Vagina (tissue), 2 donors: ENCODE results near the gene RBM20. TPM values are rescaled to one million over a fixed set of nuclear protein-coding genes. Genes with fewer than 3 reads are reported as not detected.

ENCODE experiments used
- DNase-seq, 2 donors: peaks; one replicate each; pipeline ENCODE4 v3.0.0-alpha.2; 2017; ENCODE audit errors: extremely low spot score in 2 of 2
- H3K27ac ChIP-seq: fragments of 200-600 bp; sonication (generic); one replicate; pipeline ENCODE4 v1.5.1; 2019
- H3K27me3 ChIP-seq: fragments of 200-600 bp; sonication (generic); one replicate; pipeline ENCODE4 v1.5.1; 2019
- H3K36me3 ChIP-seq, 2 donors: fragments of 200-600 bp; sonication (generic); one replicate each; pipeline ENCODE4 v1.5.1; 2017 to 2019
- H3K4me1 ChIP-seq: fragments of 200-600 bp; sonication (generic); one replicate; pipeline ENCODE4 v1.5.1; 2019
- H3K4me3 ChIP-seq, 2 donors: fragments of 200-600 bp; sonication (generic); 1 replicate in 1 of 2; 2 replicates in 1 of 2; pipeline ENCODE4 v1.5.1; 2016 to 2019
- H3K9me3 ChIP-seq: fragments of 200-600 bp; sonication (generic); one replicate; pipeline ENCODE4 v1.5.1; 2019
- CTCF ChIP-seq, 3 experiments: fragments of 450-650 bp in 2 of 3; fragments of 200-600 bp in 1 of 3; sonication (generic) in 1 of 3; IDR thresholded peaks; one replicate each; pipeline ENCODE4 v1.5.1; 2017 to 2019; ENCODE audit warnings: antibody characterized with exemption in 3 of 3, mild to moderate bottlenecking in 2 of 3, moderate library complexity in 2 of 3
- POLR2A ChIP-seq, 2 donors: fragments of 450-650 bp; IDR thresholded peaks; one replicate each; pipeline ENCODE4 v1.6.1; 2017; ENCODE audit warnings: antibody characterized with exemption in 2 of 2, mild to moderate bottlenecking in 2 of 2, moderate library complexity in 2 of 2
- POLR2AphosphoS5 ChIP-seq, 2 donors: sonication (generic); formaldehyde crosslinking; IDR thresholded peaks; one replicate each; pipeline ENCODE4 v1.9.0; 2017; ENCODE audit warnings: antibody characterized with exemption in 2 of 2, mild to moderate bottlenecking in 2 of 2, low read depth in 1 of 2; ENCODE audit not compliant: insufficient read depth in 1 of 2
- intact Hi-C: fragments of 100-400 bp; cut with DNase I; formaldehyde crosslinking; loops from one replicate; pipeline ENCODE4 v1.15.1; 2023
- total RNA-seq: library from RNA; depleted of rRNA; stranded (reverse); fragments of >200 nt; gene quantifications from one replicate; pipeline ENCODE4 v1.2.3, GENCODE V29; 2016

The RBM20 gene
- total RNA-seq, 1 donor from 2014 or later, result 5.2 TPM

DNA sequence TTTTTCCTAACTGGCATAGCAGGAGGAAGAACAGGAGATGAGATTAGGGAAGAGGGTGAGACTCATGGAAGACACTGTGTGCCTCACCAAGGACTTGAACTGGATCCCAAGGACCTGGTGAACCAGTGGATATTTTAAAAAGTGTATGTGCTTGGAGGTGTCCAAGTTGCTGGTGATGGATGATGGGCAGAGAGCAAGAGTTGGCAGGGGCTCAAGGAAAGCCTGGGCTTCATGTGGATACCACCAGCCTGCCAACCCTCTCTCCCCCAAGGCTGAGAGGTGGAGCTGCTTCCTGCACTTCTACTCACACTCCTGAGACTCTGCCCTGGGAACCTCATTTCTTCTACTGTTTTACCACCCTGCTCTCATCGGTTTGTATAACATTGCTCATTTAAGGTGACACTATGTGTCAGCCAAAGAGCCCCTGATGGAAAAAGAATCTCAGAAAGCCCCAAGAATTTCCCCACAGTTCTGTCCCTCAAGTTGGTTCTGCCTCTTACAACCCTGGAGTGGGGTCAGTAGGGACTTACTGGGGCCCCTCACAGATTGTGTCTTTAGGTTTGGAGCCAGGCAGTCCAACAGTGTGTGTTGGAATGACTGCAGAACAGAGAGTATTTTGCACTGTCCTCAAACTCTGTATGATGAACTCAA, 171.3 kb downstream of the RBM20 start:
- H3K27me3 ChIP-seq, result no peaks in the 10 kb centered on the region
- H3K9me3 ChIP-seq, result no peaks in the 10 kb centered on the region
- no peak for TF ChIP-seq CTCF (IDR thresholded peaks at IDR 0.05)
- TF ChIP-seq POLR2A (IDR thresholded peaks at IDR 0.05), result no peak
- TF ChIP-seq POLR2AphosphoS5 (IDR thresholded peaks at IDR 0.05; ENCODE audit: insufficient read depth in 1 of 2, low read depth in 1 of 2), result no peak
- intact Hi-C loops, result no loop called here
- H3K4me3 ChIP-seq, result no peak overlapping the region
- no peaks in the 10 kb centered on the region for H3K36me3 ChIP-seq
- H3K4me1 ChIP-seq, result peaks cover 28% of the 10 kb centered on the region
- DNase-seq, result no peak
- H3K27ac ChIP-seq, result no peak overlapping the region

DNA sequence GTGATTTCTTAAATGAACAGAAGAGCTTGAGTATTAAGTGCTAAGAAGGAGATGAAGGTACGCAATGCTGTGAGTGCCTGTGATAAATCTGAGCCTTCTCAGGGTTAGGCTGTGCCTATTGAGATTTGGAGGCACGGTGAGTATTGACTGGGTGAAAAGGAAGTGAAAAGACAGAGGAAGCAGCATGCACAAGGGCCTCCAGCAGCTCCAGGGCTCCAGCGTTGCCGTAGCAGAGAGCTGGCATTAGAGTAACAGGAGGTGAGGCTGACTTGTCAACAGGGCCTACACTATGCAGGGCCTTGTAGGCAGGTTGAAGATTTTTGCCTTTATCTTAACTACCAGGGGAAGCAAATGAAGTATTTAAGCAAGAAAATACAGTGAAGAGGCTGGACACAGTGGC, 173.5 kb downstream of the RBM20 start:
- no peak for TF ChIP-seq CTCF (IDR thresholded peaks at IDR 0.05)
- no peak for TF ChIP-seq POLR2AphosphoS5 (IDR thresholded peaks at IDR 0.05; ENCODE audit: insufficient read depth in 1 of 2, low read depth in 1 of 2)
- TF ChIP-seq POLR2A (IDR thresholded peaks at IDR 0.05), result no peak
- Histone ChIP-seq H3K9me3 (no peaks in the 10 kb centered on the region), H3K4me3 (no peak overlapping the region), H3K36me3 (no peaks in the 10 kb centered on the region), H3K27ac (no peak overlapping the region), H3K27me3 (no peaks in the 10 kb centered on the region), H3K4me1 (peaks cover 49% of the 10 kb centered on the region)
- no peak for DNase-seq
- intact Hi-C loops, result no loop called here

DNA sequence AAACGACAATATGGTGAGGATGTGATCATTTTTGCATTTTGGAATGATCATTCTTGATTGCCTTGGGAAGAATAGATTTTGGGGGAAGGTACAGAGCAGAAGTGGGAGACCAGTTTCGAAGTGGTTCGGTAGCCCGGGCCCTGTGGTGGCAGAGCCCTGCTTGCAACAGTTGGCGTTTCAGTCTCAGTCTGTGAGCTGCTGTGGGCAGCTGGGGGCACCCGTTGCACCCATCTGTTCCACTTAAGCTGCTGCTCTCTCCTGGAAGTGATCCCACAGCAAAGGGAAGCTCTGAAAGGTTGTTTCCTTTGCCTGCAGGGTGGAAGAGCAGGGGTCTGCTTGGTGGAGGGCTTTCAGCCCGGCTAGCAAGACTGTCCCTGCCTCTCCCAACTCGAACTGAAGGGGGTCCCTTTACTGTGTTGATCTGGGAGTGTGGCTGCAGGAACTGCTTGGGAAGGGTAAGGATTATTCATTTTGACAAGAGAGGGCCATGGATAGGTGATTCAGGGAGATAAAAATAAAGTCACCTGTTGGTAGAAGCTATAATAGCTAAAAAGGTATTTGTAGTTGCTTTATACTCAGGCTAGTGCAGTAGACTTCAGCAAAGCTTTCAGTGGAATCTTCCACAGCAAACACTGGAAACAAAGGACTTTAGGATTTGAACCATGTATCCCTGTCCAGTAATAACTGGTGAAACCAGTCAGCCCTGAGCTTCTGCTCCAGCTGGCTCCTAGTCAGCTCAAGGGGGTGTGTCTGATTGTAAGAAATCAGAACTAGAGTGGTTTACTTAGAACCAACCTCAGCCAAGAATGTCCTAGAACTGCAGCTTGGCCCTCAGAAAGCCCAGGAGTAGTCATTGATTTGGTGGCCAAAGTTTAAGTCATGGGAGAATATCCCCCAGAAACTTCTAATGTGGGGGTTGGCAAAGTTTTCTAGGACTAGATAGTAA, 174.4 kb downstream of the RBM20 start:
- Histone ChIP-seq H3K27ac (peak overlapping the region; percentile 87), H3K4me3 (no peak overlapping the region), H3K27me3 (no peaks in the 10 kb centered on the region), H3K36me3 (no peaks in the 10 kb centered on the region), H3K9me3 (no peaks in the 10 kb centered on the region), H3K4me1 (peaks cover 59% of the 10 kb centered on the region)
- intact Hi-C loops, result no loop called here
- TF ChIP-seq POLR2A (IDR thresholded peaks at IDR 0.05), result no peak
- no peak for TF ChIP-seq CTCF (IDR thresholded peaks at IDR 0.05)
- TF ChIP-seq POLR2AphosphoS5 (IDR thresholded peaks at IDR 0.05; ENCODE audit: insufficient read depth in 1 of 2, low read depth in 1 of 2), result peak in 1 of 2 donors; percentile 74
- peak in 1 of 2 donors; percentile 55 for DNase-seq

DNA sequence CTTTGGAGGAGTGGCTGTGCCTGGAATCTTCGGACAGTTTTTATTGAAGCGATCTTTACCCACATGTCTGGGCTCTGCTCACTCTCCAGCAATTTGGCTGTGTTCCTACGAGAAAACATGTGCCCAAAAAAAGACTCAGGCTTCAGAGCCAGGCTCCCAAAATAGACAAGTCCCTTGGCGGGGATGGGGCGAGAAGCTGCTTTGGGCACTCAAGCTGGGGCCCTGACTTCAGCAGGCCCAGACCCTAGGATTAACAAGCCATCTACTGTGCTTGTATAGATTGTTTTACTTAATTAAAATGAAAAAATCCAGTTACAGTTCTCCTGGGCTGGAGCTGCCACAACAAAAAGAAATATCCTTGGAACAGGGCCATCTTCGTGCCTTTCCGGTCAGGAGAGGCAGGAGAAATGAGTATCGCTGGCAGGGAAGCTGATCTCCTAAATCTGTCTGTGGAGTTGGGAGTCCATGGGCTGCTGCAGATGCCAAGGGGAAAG, 176.2 kb downstream of the RBM20 start:
- H3K9me3 ChIP-seq, result no peaks in the 10 kb centered on the region
- intact Hi-C loops, result loop anchor here (10.0 kb wide), 1 partner anchor 54 kb away; the partner anchor contains the start of gene PDCD4
- no peak overlapping the region for H3K4me3 ChIP-seq
- H3K4me1 ChIP-seq, result peaks cover 76% of the 10 kb centered on the region
- no peak for DNase-seq
- peak overlapping the region; percentile 87 for H3K27ac ChIP-seq
- H3K36me3 ChIP-seq, result no peaks in the 10 kb centered on the region
- TF ChIP-seq POLR2A (IDR thresholded peaks at IDR 0.05), result no peak
- peak in 1 of 2 donors; percentile 85 for TF ChIP-seq POLR2AphosphoS5 (IDR thresholded peaks at IDR 0.05; ENCODE audit: insufficient read depth in 1 of 2, low read depth in 1 of 2)
- no peak for TF ChIP-seq CTCF (IDR thresholded peaks at IDR 0.05)
- no peaks in the 10 kb centered on the region for H3K27me3 ChIP-seq
